ENCODE results near the gene HRG. TPM values are rescaled to one million over a fixed set of nuclear protein-coding genes. Genes with fewer than 3 reads are reported as not detected.

The HRG gene
- total RNA-seq, 6 donors from 2014 or later, result 0.13 to 0.23 TPM; not detected in 4

DNA sequence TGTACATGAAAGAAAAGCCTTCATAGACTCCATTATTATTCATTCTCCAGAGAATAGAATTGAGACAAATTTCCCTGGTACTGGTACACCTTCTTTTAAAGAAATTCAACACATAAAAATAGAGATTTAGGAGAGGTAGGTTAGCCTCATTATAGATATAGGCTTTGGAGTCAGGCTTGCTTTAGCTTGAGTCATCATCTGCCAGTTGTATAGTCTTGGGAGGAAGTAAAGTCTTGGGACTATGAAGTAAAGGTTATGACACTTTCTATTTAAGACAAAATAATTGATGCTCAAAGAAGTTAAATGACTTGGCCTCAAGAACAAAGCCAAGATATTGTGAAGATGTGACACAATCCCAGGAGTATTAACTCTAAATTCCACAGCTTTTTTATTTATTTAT, 4.3 kb downstream of the HRG start:
- TF ChIP-seq, protein P1, sequence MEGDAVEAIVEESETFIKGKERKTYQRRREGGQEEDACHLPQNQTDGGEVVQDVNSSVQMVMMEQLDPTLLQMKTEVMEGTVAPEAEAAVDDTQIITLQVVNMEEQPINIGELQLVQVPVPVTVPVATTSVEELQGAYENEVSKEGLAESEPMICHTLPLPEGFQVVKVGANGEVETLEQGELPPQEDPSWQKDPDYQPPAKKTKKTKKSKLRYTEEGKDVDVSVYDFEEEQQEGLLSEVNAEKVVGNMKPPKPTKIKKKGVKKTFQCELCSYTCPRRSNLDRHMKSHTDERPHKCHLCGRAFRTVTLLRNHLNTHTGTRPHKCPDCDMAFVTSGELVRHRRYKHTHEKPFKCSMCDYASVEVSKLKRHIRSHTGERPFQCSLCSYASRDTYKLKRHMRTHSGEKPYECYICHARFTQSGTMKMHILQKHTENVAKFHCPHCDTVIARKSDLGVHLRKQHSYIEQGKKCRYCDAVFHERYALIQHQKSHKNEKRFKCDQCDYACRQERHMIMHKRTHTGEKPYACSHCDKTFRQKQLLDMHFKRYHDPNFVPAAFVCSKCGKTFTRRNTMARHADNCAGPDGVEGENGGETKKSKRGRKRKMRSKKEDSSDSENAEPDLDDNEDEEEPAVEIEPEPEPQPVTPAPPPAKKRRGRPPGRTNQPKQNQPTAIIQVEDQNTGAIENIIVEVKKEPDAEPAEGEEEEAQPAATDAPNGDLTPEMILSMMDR (IDR thresholded peaks at IDR 0.05), result no peak
- TF ChIP-seq POLR2A (IDR thresholded peaks at IDR 0.05) (no peak), POLR2AphosphoS5 (IDR thresholded peaks at IDR 0.05) (no peak), EP300 (IDR thresholded peaks at IDR 0.05) (no peak)
- DNase-seq (no peak), ATAC-seq (ENCODE audit: low FRiP score in 2 of 2) (no peak)
- Histone ChIP-seq H3K9me3 (no peaks in the 10 kb centered on the region), H3K27me3 (no peaks in the 10 kb centered on the region), H3K36me3 (no peaks in the 10 kb centered on the region), H3K4me1 (no peaks in the 10 kb centered on the region), H3K27ac (no peak overlapping the region), H3K4me3 (no peak overlapping the region)

DNA sequence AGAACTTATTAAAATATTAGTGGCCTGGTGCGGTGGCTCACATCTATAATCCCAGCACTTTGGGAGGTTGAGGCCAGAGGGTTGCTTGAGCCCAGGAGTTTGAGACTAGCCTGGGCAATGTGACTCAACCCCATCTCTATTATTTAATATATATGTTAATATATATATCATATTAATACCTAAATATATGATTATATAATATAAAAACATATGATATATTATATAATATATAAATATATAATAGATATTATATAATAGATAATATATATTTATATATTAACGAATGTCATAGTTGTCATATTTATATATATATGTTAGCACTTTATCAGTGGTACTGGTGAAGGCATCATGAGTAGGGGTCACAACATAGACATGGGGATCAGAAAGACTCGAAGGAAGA, 5.2 kb downstream of the HRG start:
- no peak overlapping the region for H3K4me3 ChIP-seq
- no peaks in the 10 kb centered on the region for H3K27me3 ChIP-seq
- DNase-seq (no peak), ATAC-seq (ENCODE audit: low FRiP score in 2 of 2) (no peak)
- no peaks in the 10 kb centered on the region for H3K36me3 ChIP-seq
- no peak overlapping the region for H3K27ac ChIP-seq
- 89 to 90% methylated on average over 3 of the region's 3 CpGs for WGBS, 2 donors
- no peaks in the 10 kb centered on the region for H3K9me3 ChIP-seq
- TF ChIP-seq, protein P1 (IDR thresholded peaks at IDR 0.05), result no peak
- TF ChIP-seq POLR2AphosphoS5 (IDR thresholded peaks at IDR 0.05) (no peak), POLR2A (IDR thresholded peaks at IDR 0.05) (no peak), EP300 (IDR thresholded peaks at IDR 0.05) (no peak)
- no peaks in the 10 kb centered on the region for H3K4me1 ChIP-seq

DNA sequence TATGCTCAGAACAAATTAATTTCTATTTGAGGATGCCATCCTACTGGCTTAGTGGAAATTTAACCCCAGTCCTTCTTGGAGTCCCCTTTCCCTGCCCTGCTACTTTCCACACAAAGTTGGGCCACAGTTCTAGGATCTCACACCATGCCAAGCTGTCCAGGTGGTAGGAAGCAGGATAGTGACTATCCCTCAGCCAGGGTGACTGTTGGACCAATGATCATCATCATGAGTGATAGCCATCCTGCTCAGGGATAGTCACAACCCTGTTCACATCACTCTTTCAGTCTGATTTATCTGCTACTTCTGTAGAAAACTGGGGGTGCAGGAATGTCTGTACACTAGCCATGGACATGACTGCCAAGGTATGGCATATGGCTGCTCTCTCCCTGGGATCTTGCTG, 12.8 kb downstream of the HRG start:
- Histone ChIP-seq H3K4me3 (no peak overlapping the region), H3K9me3 (no peaks in the 10 kb centered on the region), H3K4me1 (no peaks in the 10 kb centered on the region), H3K27ac (no peak overlapping the region), H3K36me3 (no peaks in the 10 kb centered on the region), H3K27me3 (no peaks in the 10 kb centered on the region)
- DNase-seq (no peak), ATAC-seq (ENCODE audit: low FRiP score in 2 of 2) (no peak)
- TF ChIP-seq POLR2AphosphoS5 (IDR thresholded peaks at IDR 0.05), result no peak
- TF ChIP-seq POLR2A (IDR thresholded peaks at IDR 0.05), result no peak
- TF ChIP-seq, protein P1 (IDR thresholded peaks at IDR 0.05), result no peak
- TF ChIP-seq EP300 (IDR thresholded peaks at IDR 0.05), result no peak

DNA sequence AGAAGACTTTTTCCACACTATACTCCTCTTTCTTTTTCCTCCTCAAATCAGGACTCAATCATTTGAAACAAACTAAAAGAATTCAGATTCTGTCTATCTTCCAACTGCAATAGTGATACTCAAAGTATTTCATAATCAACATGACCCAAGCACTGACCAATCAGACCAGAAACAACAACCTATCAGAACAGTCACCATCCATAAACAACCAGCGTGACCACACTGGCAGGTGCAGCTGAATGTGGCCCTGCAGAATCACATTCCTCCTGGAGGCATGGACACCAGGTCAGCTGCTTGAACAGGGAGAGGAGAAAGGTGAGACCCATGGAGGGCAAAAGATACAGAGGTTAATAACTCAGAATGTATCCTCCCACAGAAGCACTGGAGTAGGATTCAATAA, 13.3 kb downstream of the HRG start:
- DNase-seq (no peak), ATAC-seq (ENCODE audit: low FRiP score in 2 of 2) (no peak)
- Histone ChIP-seq H3K27me3 (no peaks in the 10 kb centered on the region), H3K27ac (no peak overlapping the region), H3K4me1 (no peaks in the 10 kb centered on the region), H3K36me3 (no peaks in the 10 kb centered on the region), H3K9me3 (no peaks in the 10 kb centered on the region), H3K4me3 (no peak overlapping the region)
- TF ChIP-seq EP300 (IDR thresholded peaks at IDR 0.05) (no peak), POLR2A (IDR thresholded peaks at IDR 0.05) (no peak), POLR2AphosphoS5 (IDR thresholded peaks at IDR 0.05) (no peak)
- TF ChIP-seq, protein P1 (IDR thresholded peaks at IDR 0.05), result no peak
- WGBS, 2 donors, result 41 to 67% methylated on average over 1 of the region's 1 CpG

DNA sequence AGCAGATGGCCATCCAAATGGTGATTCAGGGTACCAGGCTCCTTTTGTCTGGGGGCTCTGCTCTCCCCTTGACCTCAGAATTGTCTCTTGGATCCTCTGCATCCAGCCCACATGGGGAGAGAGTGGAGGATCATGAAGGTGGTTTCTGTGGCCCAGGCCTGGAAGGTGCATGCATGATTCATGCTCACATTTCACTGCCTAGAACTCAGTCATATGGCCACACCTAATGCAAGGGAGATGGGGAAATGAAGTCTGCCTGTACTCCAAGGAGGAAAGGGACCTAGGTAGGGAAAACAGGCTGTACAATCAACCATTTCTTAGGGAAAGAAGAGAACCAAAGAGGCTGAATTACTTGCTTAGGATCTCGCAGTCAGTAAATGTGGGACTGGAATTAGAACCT, 15.1 kb downstream of the HRG start:
- 25 to 100% methylated on average over 1 of the region's 1 CpG for WGBS, 2 donors
- no peak for TF ChIP-seq POLR2A (IDR thresholded peaks at IDR 0.05)
- TF ChIP-seq, protein P1 (IDR thresholded peaks at IDR 0.05), result no peak
- TF ChIP-seq POLR2AphosphoS5 (IDR thresholded peaks at IDR 0.05), result no peak
- no peak for TF ChIP-seq EP300 (IDR thresholded peaks at IDR 0.05)
- Histone ChIP-seq H3K36me3 (no peaks in the 10 kb centered on the region), H3K9me3 (no peaks in the 10 kb centered on the region), H3K27ac (no peak overlapping the region), H3K4me1 (no peaks in the 10 kb centered on the region), H3K27me3 (no peaks in the 10 kb centered on the region), H3K4me3 (no peak overlapping the region)
- no peak for DNase-seq
- ATAC-seq (ENCODE audit: low FRiP score in 2 of 2), result no peak

All from upper lobe of left lung (tissue), 6 donors.